WTC11 (cell line): ENCODE data around the gene SYDE2.

Experiments used
- CREB1 ChIP-seq: sonication (generic); formaldehyde crosslinking; IDR thresholded peaks from 2 replicates; pipeline ENCODE4 v1.8.0; 2023; ENCODE audit warnings: mild to moderate bottlenecking, missing genetic modification reagents
- CREM ChIP-seq: sonication (generic); formaldehyde crosslinking; IDR thresholded peaks from 2 replicates; pipeline ENCODE4 v1.8.1; 2022; ENCODE audit warnings: mild to moderate bottlenecking, missing genetic modification reagents, moderate library complexity
- CTCF ChIP-seq: fragments of 200-600 bp; IDR thresholded peaks from 2 replicates; pipeline ENCODE4 v1.8.0; 2022; ENCODE audit warnings: antibody characterized with exemption
- GRHL2 ChIP-seq: fragments of 250-450 bp; sonication (Bioruptor Pico); IDR thresholded peaks from 2 replicates; pipeline ENCODE4 v1.8.0; 2022; ENCODE audit warnings: mild to moderate bottlenecking, moderate library complexity; ENCODE audit not compliant: insufficient replicate concordance, severe bottlenecking
- JUN ChIP-seq: sonication (generic); formaldehyde crosslinking; IDR thresholded peaks from 2 replicates; pipeline ENCODE4 v1.8.0; 2023; ENCODE audit warnings: mild to moderate bottlenecking, missing genetic modification reagents
- KAT7 ChIP-seq: sonication (generic); formaldehyde crosslinking; IDR thresholded peaks from 2 replicates; pipeline ENCODE4 v1.8.1; 2023; ENCODE audit warnings: missing genetic modification reagents, mild to moderate bottlenecking, borderline replicate concordance
- NR2C2 ChIP-seq: sonication (generic); formaldehyde crosslinking; IDR thresholded peaks from 2 replicates; pipeline ENCODE4 v1.8.0; 2022; ENCODE audit warnings: mild to moderate bottlenecking, missing genetic modification reagents
- USF1 ChIP-seq: sonication (generic); formaldehyde crosslinking; IDR thresholded peaks from 2 replicates; pipeline ENCODE4 v1.8.0; 2022; ENCODE audit warnings: mild to moderate bottlenecking, missing genetic modification reagents
- ZBTB21 ChIP-seq: sonication (generic); formaldehyde crosslinking; IDR thresholded peaks from 2 replicates; pipeline ENCODE4 v1.8.1; 2023; ENCODE audit warnings: mild to moderate bottlenecking, missing genetic modification reagents, borderline replicate concordance
- ZBTB43 ChIP-seq: sonication (generic); formaldehyde crosslinking; IDR thresholded peaks from 2 replicates; pipeline ENCODE4 v1.8.1; 2023; ENCODE audit warnings: mild to moderate bottlenecking, missing genetic modification reagents
- ZNF138 ChIP-seq: sonication (generic); formaldehyde crosslinking; conservative IDR thresholded peaks from 2 replicates; pipeline ENCODE4 v1.8.1; 2022; ENCODE audit warnings: mild to moderate bottlenecking, moderate library complexity, missing genetic modification reagents

GRCh38 chr1:85115933-85116332 lies 84.9 kb downstream of the SYDE2 start:
- TF ChIP-seq ZNF138 (no peak), ZBTB21 (CRISPR knock-in tag) (no peak), GRHL2 (CRISPR knock-in tag) (no peak), CTCF (no peak), CREM (no peak), CREB1 (CRISPR knock-in tag) (no peak), USF1 (no peak), KAT7 (CRISPR knock-in tag) (no peak), JUN (CRISPR knock-in tag) (no peak), NR2C2 (CRISPR knock-in tag) (no peak), ZBTB43 (CRISPR knock-in tag) (no peak)
